Measurements from ENCODE around the gene PLEKHH3. TPM values are rescaled to one million over a fixed set of nuclear protein-coding genes. Genes with fewer than 3 reads are reported as not detected.
"Not testable (repeated sequence)": the region's sequence is repeated elsewhere in the genome, so short reads cannot be mapped to it uniquely, and the experiment has no call there.

The PLEKHH3 gene
- total RNA-seq, 1 donor from 2014 or later, result 8.5 TPM

GRCh38 chr17:42639525-42640113, 37.2 kb downstream of the PLEKHH3 start:
- no peak for DNase-seq (ENCODE audit: low read depth, low spot score)

- no peak for DNase-seq (ENCODE audit: low read depth, low spot score)
Measured at GRCh38 chr17:42632949-42633444, 43.8 kb downstream of the PLEKHH3 start.

- no peak for DNase-seq (ENCODE audit: low read depth, low spot score)
Measured at GRCh38 chr17:42629411-42630009, 47.3 kb downstream of the PLEKHH3 start.

GRCh38 chr17:42627032-42627764, 49.6 kb downstream of the PLEKHH3 start:
- DNase-seq (ENCODE audit: low read depth, low spot score), result not testable (repeated sequence)

- DNase-seq (ENCODE audit: low read depth, low spot score), result peak; percentile 11
Measured at GRCh38 chr17:42623732-42624596, 52.8 kb downstream of the PLEKHH3 start.

GRCh38 chr17:42623271-42623670, 53.5 kb downstream of the PLEKHH3 start:
- DNase-seq (ENCODE audit: low read depth, low spot score), result no peak

- DNase-seq (ENCODE audit: low read depth, low spot score), result not testable (repeated sequence)
Measured at GRCh38 chr17:42621987-42622386, 54.8 kb downstream of the PLEKHH3 start.

- DNase-seq (ENCODE audit: low read depth, low spot score), result no peak
Measured at GRCh38 chr17:42618442-42619150, 58.2 kb downstream of the PLEKHH3 start.

- no peak for DNase-seq (ENCODE audit: low read depth, low spot score)
Measured at GRCh38 chr17:42617956-42618431, 58.8 kb downstream of the PLEKHH3 start.

Other genes with a start within 250 kb of the PLEKHH3 start
- gene ATP6V0A1, start 218.1 kb downstream of the PLEKHH3 start, total RNA-seq, result 20.8 and 21.9 TPM in 2 replicates
- 23.2 and 30.3 TPM in 2 replicates for gene NAGLU, start 140.8 kb downstream of the PLEKHH3 start, total RNA-seq
- gene HSD17B1, start 124.1 kb downstream of the PLEKHH3 start, total RNA-seq, result 0.18 and 0.79 TPM in 2 replicates
- 13.8 and 14.5 TPM in 2 replicates for gene COASY, start 114.8 kb downstream of the PLEKHH3 start, total RNA-seq
- 33.2 and 44.8 TPM in 2 replicates for gene MLX, start 109.9 kb downstream of the PLEKHH3 start, total RNA-seq
- 7.6 and 9.2 TPM in 2 replicates for gene PSMC3IP, start 99.3 kb downstream of the PLEKHH3 start, total RNA-seq
- gene RETREG3, start 67.6 kb downstream of the PLEKHH3 start, total RNA-seq, result 52.4 and 54.0 TPM in 2 replicates
- gene TUBG1, start 67.3 kb downstream of the PLEKHH3 start, total RNA-seq, result 24.3 and 42.7 TPM in 2 replicates
- 3.6 and 4.4 TPM in 2 replicates for gene TUBG2, start 17.7 kb downstream of the PLEKHH3 start, total RNA-seq
- 1.9 and 2.2 TPM in 2 replicates for gene CCR10, start 4.8 kb upstream of the PLEKHH3 start, total RNA-seq
- gene CNTNAP1, start 5.5 kb upstream of the PLEKHH3 start, total RNA-seq, result 30.9 and 35.4 TPM in 2 replicates
- gene EZH1, start 68.0 kb upstream of the PLEKHH3 start, total RNA-seq, result 7.5 and 13.4 TPM in 2 replicates
- gene RAMP2, start 84.2 kb upstream of the PLEKHH3 start, total RNA-seq, result 2.1 and 5.4 TPM in 2 replicates
- gene VPS25, start 96.5 kb upstream of the PLEKHH3 start, total RNA-seq, result 39.0 and 55.6 TPM in 2 replicates
- 0.33 and 2.6 TPM in 2 replicates for gene WNK4, start 103.6 kb upstream of the PLEKHH3 start, total RNA-seq
- gene COA3, start 121.7 kb upstream of the PLEKHH3 start, total RNA-seq, result 71.8 and 73.5 TPM in 2 replicates
- gene CNTD1, start 121.9 kb upstream of the PLEKHH3 start, total RNA-seq, result 0.04 TPM in 1 of 2 replicates, not detected in the other
- gene BECN1, start 147.3 kb upstream of the PLEKHH3 start, total RNA-seq, result 172 and 180 TPM in 2 replicates
- gene PSME3, start 156.4 kb upstream of the PLEKHH3 start, total RNA-seq, result 89.3 and 111 TPM in 2 replicates
- gene AOC2, start 167.6 kb upstream of the PLEKHH3 start, total RNA-seq, result 0.26 and 0.49 TPM in 2 replicates
- 0.04 TPM in 1 of 2 replicates, not detected in the other for gene AOC3, start 174.2 kb upstream of the PLEKHH3 start, total RNA-seq
- not detected in 2 replicates for gene G6PC1, start 223.8 kb upstream of the PLEKHH3 start, total RNA-seq

All from pulmonary artery endothelial cell (primary cell).